Caco-2 (cell line): ENCODE data around the gene PRKAR2B. TPM values are rescaled to one million over a fixed set of nuclear protein-coding genes. Genes with fewer than 3 reads are reported as not detected.
A peak's percentile ranks its signal among the peaks of the same experiment; 100 is the strongest.

Source experiments
- BruUV-seq: library from RNA; stranded (reverse); fragments of 400-500 nt; replicated peaks from 2 replicates; lab custom pipeline; 2021; lab: Mats Ljungman, UMichigan
- CTCF ChIA-PET: fragments of 300-600 bp; sonication (Branson Sonifier 250); formaldehyde crosslinking; loops from one replicate; lab custom pipeline; 2022; ENCODE audit warnings: antibody characterized with exemption; lab: Charles Lee
- POLR2A ChIA-PET: fragments of 300-600 bp; sonication (Branson Sonifier 250); formaldehyde crosslinking; loops from one replicate; lab custom pipeline; 2022; ENCODE audit warnings: antibody characterized with exemption; lab: Charles Lee
- DNase-seq, 2 experiments: peaks; one replicate each; pipeline versions ENCODE4 v3.0.0 to v3.0.0-alpha.2; 2020 to 2022
- H3K27me3 ChIP-seq: replicated peaks from 2 replicates; pipeline ENCODE4 v1.6.0; 2011; ENCODE audit warnings: low read length; ENCODE audit not compliant: control insufficient read depth, insufficient read depth
- H3K36me3 ChIP-seq: 2 replicates; pipeline ENCODE4 v1.5.1; 2011; ENCODE audit warnings: low read length; ENCODE audit not compliant: control insufficient read depth, insufficient read depth
- H3K4me1 ChIP-seq: fragments of 250-450 bp; sonication (Bioruptor Pico); 2 replicates; pipeline ENCODE4 v1.5.1; 2020; ENCODE audit warnings: mild to moderate bottlenecking
- H3K4me3 ChIP-seq: 2 replicates; pipeline ENCODE4 v1.5.1; 2011; ENCODE audit warnings: low read depth, mild to moderate bottlenecking, control low read depth, low read length
- H3K9me3 ChIP-seq: fragments of 250-450 bp; sonication (Bioruptor Pico); 2 replicates; pipeline ENCODE4 v1.5.1; 2020; ENCODE audit warnings: mild to moderate bottlenecking, moderate library complexity
- H3K27ac Mint-ChIP-seq: one replicate; pipeline ENCODE4 v1.8.0; 2022; ENCODE audit warnings: mixed read lengths; ENCODE audit not compliant: unreplicated experiment
- H3K27me3 Mint-ChIP-seq: one replicate; pipeline ENCODE4 v1.8.0; 2022; ENCODE audit warnings: mixed read lengths; ENCODE audit not compliant: insufficient read depth, unreplicated experiment
- H3K36me3 Mint-ChIP-seq: one replicate; pipeline ENCODE4 v1.8.0; 2022; ENCODE audit warnings: mild to moderate bottlenecking, mixed read lengths; ENCODE audit not compliant: insufficient read depth, unreplicated experiment
- H3K4me1 Mint-ChIP-seq: one replicate; pipeline ENCODE4 v1.8.0; 2022; ENCODE audit warnings: low read depth, mixed read lengths; ENCODE audit not compliant: unreplicated experiment
- H3K4me3 Mint-ChIP-seq: one replicate; pipeline ENCODE4 v1.8.0; 2022; ENCODE audit warnings: mild to moderate bottlenecking, moderate library complexity, mixed read lengths; ENCODE audit not compliant: unreplicated experiment
- H3K9me3 Mint-ChIP-seq: one replicate; pipeline ENCODE4 v1.8.0; 2022; ENCODE audit warnings: mixed read lengths; ENCODE audit not compliant: unreplicated experiment
- CTCF ChIP-seq, 2 experiments: fragments of 200-600 bp in 1 of 2; IDR thresholded peaks; 1 replicate in 1 of 2; 2 replicates in 1 of 2; pipeline versions ENCODE4 v1.5.1 to v1.8.0; 2011 to 2022; ENCODE audit warnings: antibody characterized with exemption in 1 of 2, control low read depth in 1 of 2, inconsistent platforms in 1 of 2, low read depth in 1 of 2, low read length in 1 of 2, mild to moderate bottlenecking in 1 of 2, moderate library complexity in 1 of 2; ENCODE audit not compliant: insufficient read depth in 1 of 2, severe bottlenecking in 1 of 2, unreplicated experiment in 1 of 2
- intact Hi-C: fragments of 100-400 bp; cut with micrococcal nuclease; formaldehyde crosslinking; loops from one replicate; pipeline ENCODE4 v1.10.0; 2022; ENCODE audit not compliant: unreplicated experiment
- total RNA-seq: library from RNA; stranded (reverse); gene quantifications from 2 replicates; pipeline ENCODE4 v1.2.3, GENCODE V29; 2022

PRKAR2B gene
- total RNA-seq, 1 experiment from 2014 or later, result 0.07 TPM

- ChIA-PET POLR2A (no interaction called here), CTCF (interaction anchor here (0.7 to 1.4 kb wide), 4 partner anchors 16 to 203 kb away, joined by 3 to 6 read pairs (median 3); partner anchors contain the start of gene HBP1)
- no peaks in the 10 kb centered on the region for H3K9me3 Mint-ChIP-seq
- TF ChIP-seq CTCF (IDR thresholded peaks at IDR 0.05; ENCODE audit: insufficient read depth in 1 of 2, low read depth in 1 of 2, low read length in 1 of 2, severe bottlenecking in 1 of 2, unreplicated experiment in 1 of 2), result peak; percentile 62 to 81
- no peaks in the 10 kb centered on the region for H3K4me1 ChIP-seq
- no peaks in the 10 kb centered on the region for H3K27me3 ChIP-seq
- H3K4me3 ChIP-seq, result no peak overlapping the region
- no peaks in the 10 kb centered on the region for H3K36me3 Mint-ChIP-seq
- no peaks in the 10 kb centered on the region for H3K27me3 Mint-ChIP-seq
- intact Hi-C loops, result loop anchor here (1.0 kb wide), 1 partner anchor 203 kb away; no protein-coding TSS in a partner anchor
- peak; percentile 53 to 63 for DNase-seq
- no peaks in the 10 kb centered on the region for H3K9me3 ChIP-seq
- no peaks in the 10 kb centered on the region for H3K36me3 ChIP-seq
- H3K4me1 Mint-ChIP-seq, result peaks cover 7% of the 10 kb centered on the region
- no peak overlapping the region for H3K4me3 Mint-ChIP-seq
- no peak overlapping the region for H3K27ac Mint-ChIP-seq
- no TSS peak for BruUV-seq
These were observed 106.0 kb downstream of the PRKAR2B start for GRCh38 chr7:107150375-107151073.

- H3K36me3 ChIP-seq, result no peaks in the 10 kb centered on the region
- ChIA-PET CTCF (interaction anchor here (2.1 kb wide), 1 partner anchor 18 kb away, joined by 12 read pairs; the partner anchor contains the start of gene HBP1), POLR2A (interaction anchor here (1.0 kb wide), 1 partner anchor 17 kb away, joined by 7 read pairs; the partner anchor contains the start of gene HBP1)
- no peak for TF ChIP-seq CTCF (IDR thresholded peaks at IDR 0.05; ENCODE audit: insufficient read depth in 1 of 2, low read depth in 1 of 2, low read length in 1 of 2, severe bottlenecking in 1 of 2, unreplicated experiment in 1 of 2)
- intact Hi-C loops, result no loop called here
- Mint-ChIP-seq H3K36me3 (no peaks in the 10 kb centered on the region), H3K4me1 (peaks cover 7% of the 10 kb centered on the region), H3K9me3 (no peaks in the 10 kb centered on the region), H3K27ac (no peak overlapping the region), H3K27me3 (no peaks in the 10 kb centered on the region), H3K4me3 (no peak overlapping the region)
- BruUV-seq, result no TSS peak
- no peak overlapping the region for H3K4me3 ChIP-seq
- H3K27me3 ChIP-seq, result no peaks in the 10 kb centered on the region
- H3K9me3 ChIP-seq, result no peaks in the 10 kb centered on the region
- H3K4me1 ChIP-seq, result no peaks in the 10 kb centered on the region
- DNase-seq, result no peak
These were observed 107.0 kb downstream of the PRKAR2B start for GRCh38 chr7:107151538-107151937.

GRCh38 chr7:107152011-107152410, 107.5 kb downstream of the PRKAR2B start:
- peaks cover 7% of the 10 kb centered on the region for H3K4me1 Mint-ChIP-seq
- TF ChIP-seq CTCF (IDR thresholded peaks at IDR 0.05; ENCODE audit: insufficient read depth in 1 of 2, low read depth in 1 of 2, low read length in 1 of 2, severe bottlenecking in 1 of 2, unreplicated experiment in 1 of 2), result no peak
- no TSS peak for BruUV-seq
- no peaks in the 10 kb centered on the region for H3K27me3 Mint-ChIP-seq
- DNase-seq, result peak; percentile 54 to 67
- POLR2A ChIA-PET, result interaction anchor here (1.0 kb wide), 1 partner anchor 17 kb away, joined by 7 read pairs; the partner anchor contains the start of gene HBP1
- H3K27ac Mint-ChIP-seq, result peak overlapping the region; percentile 5
- H3K36me3 Mint-ChIP-seq, result no peaks in the 10 kb centered on the region
- Histone ChIP-seq H3K9me3 (no peaks in the 10 kb centered on the region), H3K4me3 (no peak overlapping the region), H3K4me1 (no peaks in the 10 kb centered on the region), H3K27me3 (no peaks in the 10 kb centered on the region), H3K36me3 (no peaks in the 10 kb centered on the region)
- no peak overlapping the region for H3K4me3 Mint-ChIP-seq
- CTCF ChIA-PET, result interaction anchor here (0.6 to 2.1 kb wide), 3 partner anchors 13 to 341 kb away, joined by 3 to 12 read pairs (median 3); partner anchors contain the start of gene HBP1
- intact Hi-C loops, result loop anchor here (1.0 kb wide), 1 partner anchor 16 kb away; no protein-coding TSS in a partner anchor
- no peaks in the 10 kb centered on the region for H3K9me3 Mint-ChIP-seq
